Stomach smooth muscle (tissue), 2 donors: ENCODE data around the gene RAD51D.

Experiments
- H3K27ac ChIP-seq: one replicate; pipeline ENCODE4 v1.7.0; 2013; ENCODE audit warnings: mild to moderate bottlenecking, low read length, inconsistent platforms
- H3K27me3 ChIP-seq, 2 donors: one replicate each; pipeline ENCODE4 v1.7.0; 2013; ENCODE audit warnings: low read length in 2 of 2; ENCODE audit not compliant: insufficient read depth in 2 of 2, control insufficient read depth in 1 of 2
- H3K36me3 ChIP-seq, 2 donors: one replicate each; pipeline ENCODE4 v1.7.0; 2013; ENCODE audit warnings: low read length in 2 of 2; ENCODE audit not compliant: control insufficient read depth in 2 of 2, insufficient read depth in 2 of 2
- H3K4me1 ChIP-seq: one replicate; pipeline ENCODE4 v1.7.0; 2013; ENCODE audit warnings: low read length; ENCODE audit not compliant: control insufficient read depth, insufficient read depth
- H3K4me3 ChIP-seq, 2 donors: one replicate each; pipeline ENCODE4 v1.7.0; 2013; ENCODE audit warnings: low read length in 2 of 2
- H3K9ac ChIP-seq, 2 donors: one replicate each; pipeline ENCODE4 v1.7.0; 2013; ENCODE audit warnings: low read length in 2 of 2, mild to moderate bottlenecking in 1 of 2
- H3K9me3 ChIP-seq, 2 donors: one replicate each; pipeline ENCODE4 v1.7.0; 2013; ENCODE audit warnings: low read length in 2 of 2; ENCODE audit not compliant: control insufficient read depth in 2 of 2
- donor health status: healthy.
- donor health status: Pancreatic carcinoma.

Gene RAD51D

GRCh38 chr17:35141681-35142466 lies 22.2 kb upstream of the RAD51D start, which contains the start of gene NLE1:
Gene NLE1 (minus strand): TSS chr17:35142303. CDS start chr17:35142275, 28 bp downstream.
- H3K9ac ChIP-seq: peak within 1 kb of the TSS; percentile 75 to 76
- peak within 1 kb of the TSS; percentile 11 for H3K27ac ChIP-seq
- peak within 1 kb of the TSS; percentile 85 to 96 for H3K4me3 ChIP-seq
- no peaks in the 10 kb centered on the region for H3K27me3 ChIP-seq
- no peaks in the 10 kb centered on the region for H3K9me3 ChIP-seq
- peaks cover 9% of the 10 kb centered on the region for H3K4me1 ChIP-seq
- peaks cover 14 to 21% of the 10 kb centered on the region in 2 donors for H3K36me3 ChIP-seq

DNA sequence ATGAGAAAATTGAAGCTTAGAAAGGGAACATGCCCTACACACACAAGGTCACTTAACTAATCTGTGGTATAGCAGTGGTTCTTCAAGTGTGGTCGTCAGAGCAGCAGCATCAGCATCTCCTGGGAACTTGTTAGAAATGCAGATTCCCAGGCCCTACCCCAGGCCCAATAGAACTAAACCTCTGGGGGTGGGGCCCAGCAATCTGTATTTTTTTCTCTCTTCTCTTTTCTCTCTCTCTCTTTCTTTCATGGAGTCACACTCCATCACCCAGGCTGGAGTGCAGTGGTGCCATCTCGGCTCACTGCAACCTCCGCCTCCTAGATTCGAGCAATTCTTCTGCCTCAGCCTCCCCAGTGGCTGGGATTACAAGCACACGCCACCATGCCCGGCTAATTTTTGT lies 18.6 kb upstream of the RAD51D start:
- H3K9me3 ChIP-seq: no peaks in the 10 kb centered on the region
- peaks cover 37 to 51% of the 10 kb centered on the region in 2 donors for H3K36me3 ChIP-seq

GRCh38 chr17:35135322-35135721 lies 15.7 kb upstream of the RAD51D start:
- peaks cover 47 to 70% of the 10 kb centered on the region in 2 donors for H3K36me3 ChIP-seq
- H3K4me1 ChIP-seq: no peaks in the 10 kb centered on the region
- no peaks in the 10 kb centered on the region for H3K27me3 ChIP-seq
- H3K4me3 ChIP-seq: no peak overlapping the region
- H3K9ac ChIP-seq: no peak overlapping the region
- H3K27ac ChIP-seq: no peak overlapping the region
- no peaks in the 10 kb centered on the region for H3K9me3 ChIP-seq

More for the DNA sequence above, 18.6 kb upstream of the RAD51D start:
- Histone ChIP-seq H3K4me1 (peaks cover 9% of the 10 kb centered on the region), H3K27me3 (no peaks in the 10 kb centered on the region), H3K9ac (no peak overlapping the region), H3K27ac (no peak overlapping the region), H3K4me3 (no peak overlapping the region)

GRCh38 chr17:35132816-35133550 lies 13.3 kb upstream of the RAD51D start:
- Histone ChIP-seq H3K27ac (no peak overlapping the region), H3K4me3 (no peak overlapping the region), H3K27me3 (no peaks in the 10 kb centered on the region), H3K9ac (no peak overlapping the region), H3K9me3 (no peaks in the 10 kb centered on the region), H3K36me3 (peaks cover 42 to 59% of the 10 kb centered on the region in 2 donors), H3K4me1 (peaks cover 6% of the 10 kb centered on the region)

GRCh38 chr17:35132099-35132498 lies 12.4 kb upstream of the RAD51D start:
- H3K4me1 ChIP-seq: peaks cover 10% of the 10 kb centered on the region
- no peaks in the 10 kb centered on the region for H3K27me3 ChIP-seq
- H3K9me3 ChIP-seq: no peaks in the 10 kb centered on the region
- H3K9ac ChIP-seq: no peak overlapping the region
- no peak overlapping the region for H3K27ac ChIP-seq
- peaks cover 35 to 51% of the 10 kb centered on the region in 2 donors for H3K36me3 ChIP-seq
- no peak overlapping the region for H3K4me3 ChIP-seq

GRCh38 chr17:35130392-35130791 lies 10.7 kb upstream of the RAD51D start:
- Histone ChIP-seq H3K36me3 (peaks cover 25 to 39% of the 10 kb centered on the region in 2 donors), H3K9ac (no peak overlapping the region), H3K4me3 (no peak overlapping the region), H3K4me1 (peaks cover 10% of the 10 kb centered on the region), H3K27me3 (no peaks in the 10 kb centered on the region), H3K9me3 (no peaks in the 10 kb centered on the region), H3K27ac (no peak overlapping the region)

GRCh38 chr17:35129973-35130351 lies 10.3 kb upstream of the RAD51D start:
- H3K36me3 ChIP-seq: peaks cover 21 to 35% of the 10 kb centered on the region in 2 donors
- H3K4me1 ChIP-seq: peaks cover 10% of the 10 kb centered on the region
- H3K9me3 ChIP-seq: no peaks in the 10 kb centered on the region
- no peaks in the 10 kb centered on the region for H3K27me3 ChIP-seq
- H3K9ac ChIP-seq: no peak overlapping the region
- no peak overlapping the region for H3K27ac ChIP-seq
- no peak overlapping the region for H3K4me3 ChIP-seq

GRCh38 chr17:35129154-35129972 lies 9.7 kb upstream of the RAD51D start:
- H3K4me1 ChIP-seq: peaks cover 10% of the 10 kb centered on the region
- no peaks in the 10 kb centered on the region for H3K9me3 ChIP-seq
- H3K9ac ChIP-seq: no peak overlapping the region
- H3K27me3 ChIP-seq: no peaks in the 10 kb centered on the region
- no peak overlapping the region for H3K27ac ChIP-seq
- no peak overlapping the region for H3K4me3 ChIP-seq
- peaks cover 18 to 30% of the 10 kb centered on the region in 2 donors for H3K36me3 ChIP-seq

GRCh38 chr17:35127751-35128514 lies 8.3 kb upstream of the RAD51D start:
- H3K9ac ChIP-seq: no peak overlapping the region
- no peak overlapping the region for H3K4me3 ChIP-seq
- H3K36me3 ChIP-seq: peaks cover 7 to 16% of the 10 kb centered on the region in 2 donors
- H3K4me1 ChIP-seq: peaks cover 10% of the 10 kb centered on the region
- no peaks in the 10 kb centered on the region for H3K9me3 ChIP-seq
- H3K27me3 ChIP-seq: no peaks in the 10 kb centered on the region
- no peak overlapping the region for H3K27ac ChIP-seq

DNA sequence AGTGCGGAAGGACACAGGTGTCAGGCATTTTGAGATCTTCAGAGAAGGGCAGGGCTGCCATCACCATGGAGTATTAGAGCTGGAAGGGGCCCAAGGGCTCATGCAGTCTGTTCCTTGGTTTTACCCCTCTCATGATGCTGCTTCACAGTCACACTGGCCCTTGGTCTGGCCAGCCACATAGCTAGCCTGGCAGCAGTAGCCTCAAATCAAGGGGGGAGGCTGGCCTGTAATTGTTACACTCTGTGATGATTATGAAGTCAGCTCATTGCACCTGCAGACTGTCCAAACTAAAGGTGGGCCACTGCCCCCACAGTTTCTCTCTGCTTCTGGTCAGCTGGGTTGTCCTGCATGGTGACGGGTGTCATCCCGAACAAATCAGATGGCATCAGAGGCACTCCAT lies 1.7 kb upstream of the RAD51D start, which contains the start of gene FNDC8:
TSS of gene FNDC8 (plus strand) at position 301 of the 400 bp plus-strand sequence. CDS start at position 380, 79 bp downstream.
- Histone ChIP-seq H3K9ac (peak within 1 kb of the TSS in 1 of 2 donors; percentile 13), H3K27me3 (no peaks in the 10 kb centered on the region), H3K4me3 (no peak within 1 kb of the TSS), H3K36me3 (no peaks in the 10 kb centered on the region), H3K4me1 (peaks cover 21% of the 10 kb centered on the region), H3K27ac (no peak within 1 kb of the TSS), H3K9me3 (no peaks in the 10 kb centered on the region)
